IMR-90 (cell line): ENCODE measurements around the gene CD86. TPM values are rescaled to one million over a fixed set of nuclear protein-coding genes. Genes with fewer than 3 reads are reported as not detected.

Experiments used
- ATAC-seq: fragments of 200-7000 bp; cut with Tn5 transposase; 2 replicates; pipeline ENCODE4 v1.9.1; 2020; ENCODE audit warnings: low read depth, mild to moderate bottlenecking, moderate library complexity
- BruUV-seq: library from RNA; stranded (reverse); fragments of 400-500 nt; replicated peaks from 2 replicates; lab custom pipeline; 2021; lab: Mats Ljungman, UMichigan
- CTCF ChIA-PET: fragments of 300-600 bp; formaldehyde crosslinking; extraction: SDS; loops from one replicate; lab custom pipeline; 2021; ENCODE audit warnings: antibody characterized with exemption; lab: Yijun Ruan, JAX
- POLR2A ChIA-PET: fragments of 300-600 bp; sonication (Branson Sonifier 250); formaldehyde crosslinking; loops from one replicate; lab custom pipeline; 2022; ENCODE audit warnings: antibody characterized with exemption; ENCODE audit not compliant: unreplicated experiment; lab: Charles Lee
- DNase-seq: peaks from one replicate; pipeline ENCODE4 v3.0.0; 2013
- H2AFZ ChIP-seq: replicated peaks from 2 replicates; pipeline ENCODE3; 2013; ENCODE audit warnings: low read length, mild to moderate bottlenecking; ENCODE audit not compliant: poor library complexity
- H2AK5ac ChIP-seq: 2 replicates; pipeline ENCODE4 v1.6.1; 2013; ENCODE audit warnings: low read depth, low read length, inconsistent platforms
- H2AK9ac ChIP-seq: replicated peaks from 2 replicates; pipeline ENCODE3; 2013; ENCODE audit warnings: mild to moderate bottlenecking, low read depth, low read length, moderate library complexity; ENCODE audit not compliant: poor library complexity
- H2BK120ac ChIP-seq: 2 replicates; pipeline ENCODE4 v1.6.1; 2013; ENCODE audit warnings: low read depth, low read length, inconsistent platforms
- H2BK15ac ChIP-seq: 3 replicates; pipeline ENCODE4 v1.6.1; 2013; ENCODE audit warnings: low read depth, low read length, inconsistent platforms
- H2BK20ac ChIP-seq: 2 replicates; pipeline ENCODE4 v1.6.1; 2013; ENCODE audit warnings: low read depth, mild to moderate bottlenecking, inconsistent platforms, low read length, moderate library complexity
- H2BK5ac ChIP-seq: 2 replicates; pipeline ENCODE4 v1.6.1; 2013; ENCODE audit warnings: mild to moderate bottlenecking, low read depth, low read length, inconsistent platforms; ENCODE audit not compliant: poor library complexity, severe bottlenecking
- H3K14ac ChIP-seq: replicated peaks from 2 replicates; pipeline ENCODE4 v1.6.1; 2013; ENCODE audit warnings: low read depth, low read length, inconsistent platforms
- H3K18ac ChIP-seq: 2 replicates; pipeline ENCODE4 v1.6.1; 2013; ENCODE audit warnings: low read depth, low read length, control low read depth
- H3K23ac ChIP-seq: 2 replicates; pipeline ENCODE4 v1.6.1; 2013; ENCODE audit warnings: low read depth, low read length, inconsistent platforms
- H3K27ac ChIP-seq: 2 replicates; pipeline ENCODE4 v1.5.1; 2013; ENCODE audit warnings: mild to moderate bottlenecking, control low read depth, low read length; ENCODE audit not compliant: insufficient read depth
- H3K27me3 ChIP-seq: 2 replicates; pipeline ENCODE4 v1.6.1; 2013; ENCODE audit warnings: low read length; ENCODE audit not compliant: control insufficient read depth, insufficient read depth
- H3K36me3 ChIP-seq: 2 replicates; pipeline ENCODE4 v1.6.1; 2013; ENCODE audit warnings: low read length, mixed read lengths; ENCODE audit not compliant: control insufficient read depth, insufficient read depth
- H3K4ac ChIP-seq: 2 replicates; pipeline ENCODE4 v1.6.1; 2013; ENCODE audit warnings: low read depth, low read length, inconsistent platforms
- H3K4me1 ChIP-seq: 2 replicates; pipeline ENCODE4 v1.6.1; 2013; ENCODE audit warnings: low read length, mixed read lengths; ENCODE audit not compliant: control insufficient read depth, insufficient read depth
- H3K4me2 ChIP-seq: 2 replicates; pipeline ENCODE4 v1.6.1; 2013; ENCODE audit warnings: low read depth, mild to moderate bottlenecking, control low read depth, low read length, moderate library complexity
- H3K4me3 ChIP-seq: 2 replicates; pipeline ENCODE4 v1.5.1; 2013; ENCODE audit warnings: low read depth, mild to moderate bottlenecking, control low read depth, low read length, moderate library complexity; ENCODE audit not compliant: insufficient read depth
- H3K56ac ChIP-seq: 2 replicates; pipeline ENCODE4 v1.6.1; 2013; ENCODE audit warnings: low read length, inconsistent platforms; ENCODE audit not compliant: insufficient read depth; ENCODE audit errors: extremely low read depth
- H3K79me1 ChIP-seq, 2 experiments: 2 replicates each; pipeline ENCODE4 v1.6.1; 2013; ENCODE audit warnings: low read length in 2 of 2, inconsistent platforms in 1 of 2, low read depth in 1 of 2
- H3K9ac ChIP-seq: 2 replicates; pipeline ENCODE4 v1.6.1; 2013; ENCODE audit warnings: low read depth, low read length, control low read depth
- H3K9me1 ChIP-seq: 2 replicates; pipeline ENCODE4 v1.6.1; 2013; ENCODE audit warnings: low read length, inconsistent platforms; ENCODE audit not compliant: insufficient read depth
- H3K9me3 ChIP-seq: 2 replicates; pipeline ENCODE4 v1.6.1; 2013; ENCODE audit warnings: low read length; ENCODE audit not compliant: control insufficient read depth, insufficient read depth
- H4K20me1 ChIP-seq: 2 replicates; pipeline ENCODE4 v1.6.1; 2013; ENCODE audit warnings: low read length, inconsistent platforms; ENCODE audit not compliant: insufficient read depth
- H4K5ac ChIP-seq: 2 replicates; pipeline ENCODE4 v1.6.1; 2013; ENCODE audit warnings: mild to moderate bottlenecking, low read depth, low read length, control low read depth
- H4K8ac ChIP-seq, 2 experiments: 2 replicates each; pipeline ENCODE4 v1.6.1; 2013; ENCODE audit warnings: low read depth in 2 of 2, low read length in 2 of 2, control low read depth in 1 of 2, inconsistent platforms in 1 of 2
- H4K91ac ChIP-seq: 2 replicates; pipeline ENCODE4 v1.6.1; 2013; ENCODE audit warnings: low read depth, low read length, inconsistent platforms; ENCODE audit not compliant: insufficient read depth
- BHLHE40 ChIP-seq: fragments of 150-350 bp; IDR thresholded peaks from 2 replicates; pipeline ENCODE4 v1.6.1; 2016; ENCODE audit warnings: mild to moderate bottlenecking, low read depth, low read length
- CEBPB ChIP-seq: IDR thresholded peaks from 2 replicates; pipeline ENCODE4 v1.6.1; 2012; ENCODE audit warnings: low read depth, low read length, improper control_type of control experiment
- CHD1 ChIP-seq: IDR thresholded peaks from 2 replicates; pipeline ENCODE4 v1.6.1; 2012; ENCODE audit warnings: low read depth, low read length, improper control_type of control experiment
- CTCF ChIP-seq: conservative IDR thresholded peaks from 2 replicates; pipeline ENCODE4 v1.5.1; 2012; ENCODE audit warnings: mild to moderate bottlenecking, low read depth, low read length, improper control_type of control experiment
- ELK1 ChIP-seq: fragments of 150-350 bp; IDR thresholded peaks from 2 replicates; pipeline ENCODE4 v1.6.1; 2016; ENCODE audit warnings: low read depth, mild to moderate bottlenecking, low read length, moderate library complexity, borderline replicate concordance
- FOS ChIP-seq: fragments of 150-350 bp; IDR thresholded peaks from 2 replicates; pipeline ENCODE4 v1.6.1; 2016; ENCODE audit warnings: low read depth, low read length
- MAFK ChIP-seq: IDR thresholded peaks from 2 replicates; pipeline ENCODE4 v1.6.1; 2012; ENCODE audit warnings: low read depth, low read length, improper control_type of control experiment
- MAZ ChIP-seq: IDR thresholded peaks from 2 replicates; pipeline ENCODE4 v1.6.1; 2012; ENCODE audit warnings: low read depth, mild to moderate bottlenecking, low read length, improper control_type of control experiment, moderate library complexity, borderline replicate concordance
- MXI1 ChIP-seq: IDR thresholded peaks from 2 replicates; pipeline ENCODE4 v1.6.1; 2012; ENCODE audit warnings: low read depth, mild to moderate bottlenecking, low read length, moderate library complexity, borderline replicate concordance
- NFE2L2 ChIP-seq: fragments of 150-350 bp; IDR thresholded peaks from 2 replicates; pipeline ENCODE4 v1.6.1; 2016; ENCODE audit warnings: low read depth, mild to moderate bottlenecking, low read length
- POLR2A ChIP-seq: IDR thresholded peaks from 2 replicates; pipeline ENCODE4 v1.6.1; 2012; ENCODE audit warnings: mild to moderate bottlenecking, low read depth, low read length
- RAD21 ChIP-seq: IDR thresholded peaks from 2 replicates; pipeline ENCODE4 v1.6.1; 2012; ENCODE audit warnings: low read length, improper control_type of control experiment
- RCOR1 ChIP-seq: IDR thresholded peaks from 2 replicates; pipeline ENCODE4 v1.6.1; 2012; ENCODE audit warnings: mild to moderate bottlenecking, low read length, improper control_type of control experiment; ENCODE audit not compliant: insufficient replicate concordance
- RFX5 ChIP-seq: IDR thresholded peaks from 2 replicates; pipeline ENCODE4 v1.8.0; 2012; ENCODE audit warnings: low read depth, mild to moderate bottlenecking, low read length, moderate library complexity
- SMC3 ChIP-seq: fragments of 150-350 bp; IDR thresholded peaks from 2 replicates; pipeline ENCODE4 v1.6.1; 2016; ENCODE audit warnings: low read depth, mild to moderate bottlenecking, antibody characterized with exemption, low read length, moderate library complexity
- WGBS, 2 experiments: methylation state at CpG; one replicate each; pipeline versions ENCODE4 v1.1.5 to v1.1.7; 2013; ENCODE audit warnings: missing lambda C conversion rate in 2 of 2; ENCODE audit not compliant: insufficient read length in 1 of 2; ENCODE audit errors: extremely low coverage in 2 of 2; 5-methylcytosine and 5-hydroxymethylcytosine counted together
- dilution Hi-C: fragments of 300-500 bp; cut with HindIII; formaldehyde crosslinking; loops from one replicate; pipeline ENCODE4 v1.14.3; 2018; ENCODE audit warnings: low sequenced_read_pairs; ENCODE audit not compliant: unreplicated experiment
- in situ Hi-C: fragments of 300-500 bp; cut with MboI; formaldehyde crosslinking; loops from 3 replicates; pipeline ENCODE4 v1.14.3; 2019; ENCODE audit warnings: low sequenced_read_pairs, inconsistent platforms, mixed read lengths
- intact Hi-C: fragments of 100-400 bp; cut with micrococcal nuclease; formaldehyde crosslinking; loops from 2 replicates; pipeline ENCODE4 v1.10.0; 2022
- polyA plus RNA-seq, 3 experiments: library from polyadenylated mRNA; depleted of rRNA; stranded (reverse); fragments of >200 nt; gene quantifications; 2 replicates each; pipeline ENCODE4 v1.2.3, GENCODE V29; 2012; ENCODE audit warnings: low replicate concordance in 1 of 3
- total RNA-seq: library from RNA; depleted of rRNA; stranded (reverse); fragments of >200 nt; gene quantifications from 2 replicates; pipeline ENCODE4 v1.2.3, GENCODE V29; 2012

The CD86 gene
- total and polyA plus RNA-seq, 2 of the 4 experiments (the other 2 are of a cell fraction) = not detected

GRCh38 chr3:122082357-122082756 lies 27.2 kb downstream of the CD86 start:
- H4K20me1 ChIP-seq = no peaks in the 10 kb centered on the region
- TF ChIP-seq MAFK (no peak), SMC3 (no peak), MAZ (no peak), NFE2L2 (no peak), CHD1 (no peak), RCOR1 (no peak), FOS (no peak), RAD21 (no peak), MXI1 (no peak), CEBPB (no peak), CTCF (no peak), RFX5 (no peak), POLR2A (no peak), ELK1 (no peak), BHLHE40 (no peak)
- intact Hi-C loops (no loop called here), in situ Hi-C loops (no loop called here), dilution Hi-C loops (no loop called here)
- H3K4ac ChIP-seq = no peak overlapping the region
- H3K56ac ChIP-seq = no peak overlapping the region
- peaks cover 7% of the 10 kb centered on the region for H3K27me3 ChIP-seq
- no peak overlapping the region for H2BK120ac ChIP-seq
- H2AK5ac ChIP-seq = no peak overlapping the region
- DNase-seq = no peak
- no peak overlapping the region for H3K27ac ChIP-seq
- ChIA-PET POLR2A (no interaction called here), CTCF (no interaction called here)
- no peak overlapping the region for H4K91ac ChIP-seq
- no peak overlapping the region for H4K5ac ChIP-seq
- no peak overlapping the region for H3K4me2 ChIP-seq
- no CpG with 5 or more reads among the region's 3 CpGs for WGBS, 2 experiments
- H3K23ac ChIP-seq = no peak overlapping the region
- no peaks in the 10 kb centered on the region for H3K4me1 ChIP-seq
- no peak for ATAC-seq
- no peak overlapping the region for H2BK15ac ChIP-seq
- no peak overlapping the region for H2AK9ac ChIP-seq
- no peak overlapping the region for H3K14ac ChIP-seq
- no peaks in the 10 kb centered on the region for H3K9me1 ChIP-seq
- H2BK5ac ChIP-seq = no peak overlapping the region
- H3K9ac ChIP-seq = no peak overlapping the region
- no peaks in the 10 kb centered on the region for H3K79me1 ChIP-seq
- H3K18ac ChIP-seq = no peak overlapping the region
- no peak overlapping the region for H3K4me3 ChIP-seq
- no peaks in the 10 kb centered on the region for H3K36me3 ChIP-seq
- H2AFZ ChIP-seq = no peak overlapping the region
- H4K8ac ChIP-seq = no peak overlapping the region
- no peaks in the 10 kb centered on the region for H3K9me3 ChIP-seq
- no TSS peak for BruUV-seq
- H2BK20ac ChIP-seq = no peak overlapping the region
